Activated CD8-positive, alpha-beta T cell treated with anti-CD3 and anti-CD28 coated beads for 36 hours (primary cell): Measurements from ENCODE around the gene ZNF827. TPM values are rescaled to one million over a fixed set of nuclear protein-coding genes. Genes with fewer than 3 reads are reported as not detected.

Experiments
- ATAC-seq: fragments of 200-7000 bp; cut with Tn5 transposase; one replicate; pipeline ENCODE4 v1.10.0; 2021; ENCODE audit warnings: mild to moderate bottlenecking, moderate library complexity
- CTCF ChIA-PET: fragments of 350-600 bp; sonication (Branson Sonifier 250); formaldehyde crosslinking; loops from one replicate; lab custom pipeline; 2021; ENCODE audit warnings: antibody characterized with exemption; lab: Charles Lee
- POLR2A ChIA-PET: fragments of 350-600 bp; sonication (Branson Sonifier 250); formaldehyde crosslinking; loops from one replicate; lab custom pipeline; 2021; ENCODE audit warnings: antibody characterized with exemption; lab: Charles Lee
- DNase-seq: peaks from one replicate; pipeline ENCODE4 v3.0.0-alpha.2; 2020
- H3K27ac Mint-ChIP-seq: one replicate; pipeline ENCODE4 v1.8.0; 2021; ENCODE audit warnings: mild to moderate bottlenecking, mixed read lengths
- H3K27me3 Mint-ChIP-seq: one replicate; pipeline ENCODE4 v1.8.0; 2021; ENCODE audit warnings: mixed read lengths
- H3K36me3 Mint-ChIP-seq: one replicate; pipeline ENCODE4 v1.8.0; 2021; ENCODE audit warnings: low read depth, mixed read lengths
- H3K4me1 Mint-ChIP-seq: one replicate; pipeline ENCODE4 v1.8.0; 2021; ENCODE audit warnings: low read depth, mixed read lengths
- H3K4me3 Mint-ChIP-seq: one replicate; pipeline ENCODE4 v1.8.0; 2021; ENCODE audit warnings: mild to moderate bottlenecking, moderate library complexity, mixed read lengths
- H3K9me3 Mint-ChIP-seq: one replicate; pipeline ENCODE4 v1.8.0; 2021; ENCODE audit warnings: mixed read lengths
- CTCF ChIP-seq: fragments of 200-600 bp; IDR thresholded peaks from one replicate; pipeline ENCODE4 v1.8.0; 2022; ENCODE audit warnings: antibody characterized with exemption, mild to moderate bottlenecking
- intact Hi-C: fragments of 100-400 bp; cut with micrococcal nuclease; formaldehyde crosslinking; loops from one replicate; pipeline ENCODE4 v1.10.0; 2022
- total RNA-seq, 2 experiments: library from RNA; stranded (reverse); gene quantifications; one replicate each; pipeline ENCODE4 v1.2.3, GENCODE V29; 2021

The ZNF827 gene
- total RNA-seq, 2 experiments from 2014 or later, result 28.4 to 31.1 TPM

- intact Hi-C loops, result no loop called here
- no peaks in the 10 kb centered on the region for H3K27me3 Mint-ChIP-seq
- no peak overlapping the region for H3K4me3 Mint-ChIP-seq
- POLR2A ChIA-PET, result interaction anchor here (0.6 to 2.0 kb wide), 2 partner anchors 24 to 25 kb away, joined by 3 to 6 read pairs; no protein-coding TSS in a partner anchor
- H3K9me3 Mint-ChIP-seq, result no peaks in the 10 kb centered on the region
- no peak overlapping the region for H3K27ac Mint-ChIP-seq
- H3K4me1 Mint-ChIP-seq, result peaks cover 50% of the 10 kb centered on the region
- no peak for TF ChIP-seq CTCF
- CTCF ChIA-PET, result no interaction called here
- ATAC-seq (no peak), DNase-seq (no peak)
- peaks cover 41% of the 10 kb centered on the region for H3K36me3 Mint-ChIP-seq
Measured at GRCh38 chr4:145912376-145912775, 26.2 kb downstream of the ZNF827 start.

DNA sequence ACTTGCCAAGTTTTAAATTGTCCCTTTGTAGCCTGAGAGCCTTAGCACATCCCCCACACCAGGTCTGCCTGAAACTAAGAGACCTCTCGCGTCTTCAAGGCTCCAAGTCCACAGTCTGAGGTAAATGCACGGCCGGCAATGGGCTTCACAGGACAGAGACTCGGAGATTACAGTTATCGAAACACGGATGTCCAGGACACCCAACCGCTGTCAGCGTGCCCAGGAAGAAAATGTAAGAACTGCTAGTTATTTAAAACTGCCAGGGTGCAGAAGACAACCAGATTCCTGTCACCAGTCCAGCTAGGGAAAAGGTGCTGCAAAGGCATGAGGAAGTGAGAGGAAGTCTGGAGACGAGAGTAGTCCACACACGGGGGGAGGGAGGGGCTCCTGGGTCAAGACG lies 28.9 kb downstream of the ZNF827 start:
- ChIA-PET POLR2A (no interaction called here), CTCF (no interaction called here)
- no peak for DNase-seq
- peaks cover 30% of the 10 kb centered on the region for H3K36me3 Mint-ChIP-seq
- no peak for ATAC-seq
- no peaks in the 10 kb centered on the region for H3K9me3 Mint-ChIP-seq
- no peaks in the 10 kb centered on the region for H3K27me3 Mint-ChIP-seq
- no peak for TF ChIP-seq CTCF
- no peak overlapping the region for H3K4me3 Mint-ChIP-seq
- no peak overlapping the region for H3K27ac Mint-ChIP-seq
- peaks cover 58% of the 10 kb centered on the region for H3K4me1 Mint-ChIP-seq
- intact Hi-C loops, result no loop called here

DNA sequence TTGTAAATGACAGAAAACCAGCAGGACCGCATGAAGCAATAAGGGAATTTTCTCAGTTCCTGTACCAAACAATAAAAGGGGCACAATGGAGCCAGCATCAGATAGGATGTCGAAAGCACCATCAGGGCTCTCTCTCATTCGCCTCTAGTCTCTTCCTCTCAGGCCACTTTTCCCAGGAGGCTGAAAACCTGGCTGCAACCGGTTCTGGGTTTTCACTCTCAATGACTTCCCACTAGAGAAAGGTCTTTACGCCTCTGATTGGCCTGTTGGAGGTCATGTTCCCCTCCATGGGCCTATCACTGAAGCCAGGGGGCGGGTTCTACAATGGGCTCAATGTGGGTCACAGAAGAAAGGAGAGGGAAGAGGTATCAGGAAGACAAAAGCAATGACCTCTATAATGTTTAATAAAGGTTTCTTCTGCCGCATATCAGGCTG lies 29.3 kb downstream of the ZNF827 start:
- no peak for TF ChIP-seq CTCF
- ATAC-seq (no peak), DNase-seq (no peak)
- Mint-ChIP-seq H3K36me3 (peaks cover 31% of the 10 kb centered on the region), H3K27ac (no peak overlapping the region), H3K27me3 (no peaks in the 10 kb centered on the region), H3K4me3 (no peak overlapping the region), H3K4me1 (peaks cover 62% of the 10 kb centered on the region), H3K9me3 (no peaks in the 10 kb centered on the region)
- ChIA-PET POLR2A (no interaction called here), CTCF (no interaction called here)
- intact Hi-C loops, result no loop called here

DNA sequence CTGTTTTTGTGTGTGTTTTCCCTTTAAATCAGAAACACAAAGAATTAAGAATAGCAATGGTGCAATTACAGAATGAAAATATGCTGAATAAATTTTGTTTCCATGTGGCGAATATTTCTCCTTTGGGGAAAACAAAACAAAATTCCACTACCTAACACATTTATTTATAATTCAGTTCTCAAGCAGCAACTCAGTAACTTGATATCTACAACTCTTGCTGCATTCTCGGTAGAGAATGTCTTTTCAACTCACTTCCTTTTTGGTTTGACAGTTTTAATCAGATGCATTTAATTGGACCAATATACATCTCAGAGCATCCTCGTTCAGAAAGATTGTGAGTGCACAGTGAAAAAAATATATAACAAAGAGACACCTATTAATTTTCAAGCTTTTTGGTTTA lies 30.8 kb downstream of the ZNF827 start:
- Mint-ChIP-seq H3K36me3 (peaks cover 30% of the 10 kb centered on the region), H3K27me3 (no peaks in the 10 kb centered on the region), H3K4me3 (no peak overlapping the region), H3K4me1 (peaks cover 61% of the 10 kb centered on the region), H3K9me3 (no peaks in the 10 kb centered on the region), H3K27ac (no peak overlapping the region)
- no peak for TF ChIP-seq CTCF
- POLR2A ChIA-PET, result interaction anchor here (0.6 to 1.4 kb wide), 2 partner anchors 15 to 831 kb away, joined by 3 read pairs; no protein-coding TSS in a partner anchor
- no peak for DNase-seq
- intact Hi-C loops, result no loop called here
- CTCF ChIA-PET, result interaction anchor here (1.0 kb wide), 1 partner anchor 17 kb away, joined by 3 read pairs; no protein-coding TSS in a partner anchor
- no peak for ATAC-seq

DNA sequence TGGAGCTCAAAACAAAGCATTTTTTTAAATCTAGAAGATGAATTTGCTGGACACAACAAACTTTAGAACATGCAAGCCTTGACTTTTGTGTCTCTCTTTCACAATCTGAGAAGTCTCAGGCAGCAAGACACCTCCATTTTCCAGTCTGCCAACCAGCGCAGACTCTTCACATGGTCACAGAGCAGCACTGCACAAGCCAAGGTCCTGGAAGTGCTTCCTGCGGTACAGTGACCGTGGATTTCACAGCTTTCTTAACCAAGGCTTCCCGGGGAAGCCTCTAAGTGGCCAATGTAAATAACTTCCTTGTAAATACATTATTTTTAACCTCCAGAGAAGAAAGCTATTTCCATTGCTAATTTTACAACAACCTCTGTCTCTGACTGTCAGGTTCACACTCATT lies 31.2 kb downstream of the ZNF827 start:
- H3K36me3 Mint-ChIP-seq, result peaks cover 33% of the 10 kb centered on the region
- H3K4me3 Mint-ChIP-seq, result no peak overlapping the region
- peaks cover 59% of the 10 kb centered on the region for H3K4me1 Mint-ChIP-seq
- H3K27ac Mint-ChIP-seq, result no peak overlapping the region
- CTCF ChIA-PET, result interaction anchor here (0.6 to 1.6 kb wide), 4 partner anchors 14 to 50 kb away, joined by 3 to 6 read pairs (median 4); no protein-coding TSS in a partner anchor
- intact Hi-C loops, result no loop called here
- POLR2A ChIA-PET, result interaction anchor here (0.6 to 1.4 kb wide), 2 partner anchors 15 to 831 kb away, joined by 3 read pairs; no protein-coding TSS in a partner anchor
- no peak for ATAC-seq
- H3K9me3 Mint-ChIP-seq, result no peaks in the 10 kb centered on the region
- DNase-seq, result no peak
- no peaks in the 10 kb centered on the region for H3K27me3 Mint-ChIP-seq
- TF ChIP-seq CTCF, result no peak
